GM12891 (cell line): ENCODE results near the gene SH2D4B.

Experiments used
- POLR2A ChIP-seq: IDR thresholded peaks from 2 replicates; pipeline ENCODE4 v1.6.1; 2011; ENCODE audit warnings: low read depth, low read length, control low read depth
- POLR2AphosphoS5 ChIP-seq: IDR thresholded peaks from 2 replicates; pipeline ENCODE4 v1.6.1; 2011; ENCODE audit warnings: low read depth, low read length, control low read depth
- SPI1 ChIP-seq: IDR thresholded peaks from 2 replicates; pipeline ENCODE4 v1.6.1; 2011; ENCODE audit warnings: low read depth, low read length, control low read depth
- TAF1 ChIP-seq: IDR thresholded peaks from 2 replicates; pipeline ENCODE4 v1.6.1; 2011; ENCODE audit warnings: low read depth, low read length, control low read depth

DNA sequence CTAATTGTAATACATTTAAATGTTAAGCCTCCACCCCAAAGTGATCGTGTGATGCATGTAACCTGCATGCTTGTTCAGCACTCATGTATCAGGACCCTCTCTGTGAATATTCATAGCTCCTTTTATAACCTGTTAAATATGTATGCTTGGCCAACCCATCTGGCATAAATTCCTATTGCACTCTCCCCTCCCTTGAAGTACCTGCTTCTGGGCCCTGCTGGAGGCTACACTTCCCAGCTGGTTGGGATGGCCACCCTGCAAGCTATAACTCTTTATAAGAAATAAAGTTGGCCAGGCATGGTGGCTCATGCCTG lies 149.7 kb downstream of the SH2D4B start:
- TF ChIP-seq POLR2A = no peak
- no peak for TF ChIP-seq POLR2AphosphoS5
- TF ChIP-seq TAF1 = no peak
- no peak for TF ChIP-seq SPI1
